Activated CD8-positive, alpha-beta T cell treated with anti-CD3 and anti-CD28 coated beads for 36 hours (primary cell): ENCODE results near the gene F8. TPM values are rescaled to one million over a fixed set of nuclear protein-coding genes. Genes with fewer than 3 reads are reported as not detected.

Source experiments
- ATAC-seq: fragments of 200-7000 bp; cut with Tn5 transposase; one replicate; pipeline ENCODE4 v1.10.0; 2021; ENCODE audit warnings: mild to moderate bottlenecking, moderate library complexity
- CTCF ChIA-PET: fragments of 350-600 bp; sonication (Branson Sonifier 250); formaldehyde crosslinking; loops from one replicate; lab custom pipeline; 2021; ENCODE audit warnings: antibody characterized with exemption; lab: Charles Lee
- POLR2A ChIA-PET: fragments of 350-600 bp; sonication (Branson Sonifier 250); formaldehyde crosslinking; loops from one replicate; lab custom pipeline; 2021; ENCODE audit warnings: antibody characterized with exemption; lab: Charles Lee
- DNase-seq: peaks from one replicate; pipeline ENCODE4 v3.0.0-alpha.2; 2020
- H3K27ac Mint-ChIP-seq: one replicate; pipeline ENCODE4 v1.8.0; 2021; ENCODE audit warnings: mild to moderate bottlenecking, mixed read lengths
- H3K27me3 Mint-ChIP-seq: one replicate; pipeline ENCODE4 v1.8.0; 2021; ENCODE audit warnings: mixed read lengths
- H3K36me3 Mint-ChIP-seq: one replicate; pipeline ENCODE4 v1.8.0; 2021; ENCODE audit warnings: low read depth, mixed read lengths
- H3K4me1 Mint-ChIP-seq: one replicate; pipeline ENCODE4 v1.8.0; 2021; ENCODE audit warnings: low read depth, mixed read lengths
- H3K4me3 Mint-ChIP-seq: one replicate; pipeline ENCODE4 v1.8.0; 2021; ENCODE audit warnings: mild to moderate bottlenecking, moderate library complexity, mixed read lengths
- H3K9me3 Mint-ChIP-seq: one replicate; pipeline ENCODE4 v1.8.0; 2021; ENCODE audit warnings: mixed read lengths
- intact Hi-C: fragments of 100-400 bp; cut with micrococcal nuclease; formaldehyde crosslinking; loops from one replicate; pipeline ENCODE4 v1.10.0; 2022
- total RNA-seq, 2 experiments: library from RNA; stranded (reverse); gene quantifications; one replicate each; pipeline ENCODE4 v1.2.3, GENCODE V29; 2021
- TF ChIP-seq, protein P1 (sequence below): fragments of 200-600 bp; IDR thresholded peaks from one replicate; pipeline ENCODE4 v1.8.0; 2022; ENCODE audit warnings: antibody characterized with exemption, mild to moderate bottlenecking

The F8 gene
- total RNA-seq, 2 experiments from 2014 or later = 4.1 to 4.4 TPM

DNA sequence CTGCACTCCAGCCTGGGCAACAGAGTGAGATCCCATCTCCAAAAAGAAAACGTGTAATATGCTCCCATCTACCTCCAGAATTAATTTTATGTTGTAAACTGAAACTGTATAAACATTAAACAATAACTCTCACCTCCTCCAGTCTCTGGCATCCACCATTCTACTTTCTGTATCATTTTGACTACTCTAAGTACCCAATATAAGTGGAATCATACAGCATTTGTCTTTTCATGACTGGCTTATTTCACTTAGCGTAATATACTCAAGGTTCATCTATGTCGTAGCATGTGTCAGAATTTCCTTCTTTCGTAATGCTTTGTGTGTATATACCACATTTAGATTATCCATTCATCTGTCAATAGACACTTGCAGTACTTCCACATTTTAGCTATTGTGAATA is 20.6 kb downstream of the F8 start:
- CTCF ChIA-PET = no interaction called here
- no peaks in the 10 kb centered on the region for H3K36me3 Mint-ChIP-seq
- no peaks in the 10 kb centered on the region for H3K9me3 Mint-ChIP-seq
- no peak for DNase-seq
- H3K27me3 Mint-ChIP-seq = peaks cover 3% of the 10 kb centered on the region
- no peak overlapping the region for H3K27ac Mint-ChIP-seq
- TF ChIP-seq, protein P1, sequence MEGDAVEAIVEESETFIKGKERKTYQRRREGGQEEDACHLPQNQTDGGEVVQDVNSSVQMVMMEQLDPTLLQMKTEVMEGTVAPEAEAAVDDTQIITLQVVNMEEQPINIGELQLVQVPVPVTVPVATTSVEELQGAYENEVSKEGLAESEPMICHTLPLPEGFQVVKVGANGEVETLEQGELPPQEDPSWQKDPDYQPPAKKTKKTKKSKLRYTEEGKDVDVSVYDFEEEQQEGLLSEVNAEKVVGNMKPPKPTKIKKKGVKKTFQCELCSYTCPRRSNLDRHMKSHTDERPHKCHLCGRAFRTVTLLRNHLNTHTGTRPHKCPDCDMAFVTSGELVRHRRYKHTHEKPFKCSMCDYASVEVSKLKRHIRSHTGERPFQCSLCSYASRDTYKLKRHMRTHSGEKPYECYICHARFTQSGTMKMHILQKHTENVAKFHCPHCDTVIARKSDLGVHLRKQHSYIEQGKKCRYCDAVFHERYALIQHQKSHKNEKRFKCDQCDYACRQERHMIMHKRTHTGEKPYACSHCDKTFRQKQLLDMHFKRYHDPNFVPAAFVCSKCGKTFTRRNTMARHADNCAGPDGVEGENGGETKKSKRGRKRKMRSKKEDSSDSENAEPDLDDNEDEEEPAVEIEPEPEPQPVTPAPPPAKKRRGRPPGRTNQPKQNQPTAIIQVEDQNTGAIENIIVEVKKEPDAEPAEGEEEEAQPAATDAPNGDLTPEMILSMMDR = no peak
- H3K4me3 Mint-ChIP-seq = no peak overlapping the region
- POLR2A ChIA-PET = no interaction called here
- ATAC-seq = no peak
- intact Hi-C loops = no loop called here
- H3K4me1 Mint-ChIP-seq = peaks cover 2% of the 10 kb centered on the region

DNA sequence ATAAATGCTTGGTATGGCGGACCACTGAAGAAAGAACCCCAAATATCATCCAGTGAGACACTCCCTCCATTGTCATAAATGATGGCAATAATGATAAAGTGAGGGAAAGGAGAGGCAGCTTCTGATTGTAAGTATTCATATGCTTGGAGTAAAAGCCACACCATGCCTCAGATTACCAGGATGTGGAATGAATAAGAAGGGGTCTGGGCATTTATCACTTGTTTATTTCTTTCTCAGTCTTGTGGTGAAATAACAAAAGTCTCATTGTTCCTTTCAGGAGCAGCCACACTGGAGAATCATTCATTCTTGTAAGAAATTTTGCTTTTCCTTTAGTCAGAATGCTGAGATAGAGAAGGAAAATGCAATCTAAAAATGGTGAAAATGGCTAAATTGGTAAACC is 21.7 kb downstream of the F8 start:
- POLR2A ChIA-PET = interaction anchor here (1.0 kb wide), 1 partner anchor 75 kb away, joined by 3 read pairs; no protein-coding TSS in a partner anchor
- DNase-seq (no peak), ATAC-seq (no peak)
- TF ChIP-seq, protein P1 = no peak
- H3K9me3 Mint-ChIP-seq = no peaks in the 10 kb centered on the region
- peaks cover 3% of the 10 kb centered on the region for H3K27me3 Mint-ChIP-seq
- no peaks in the 10 kb centered on the region for H3K36me3 Mint-ChIP-seq
- no peak overlapping the region for H3K4me3 Mint-ChIP-seq
- intact Hi-C loops = no loop called here
- CTCF ChIA-PET = no interaction called here
- H3K27ac Mint-ChIP-seq = no peak overlapping the region
- H3K4me1 Mint-ChIP-seq = peaks cover 2% of the 10 kb centered on the region

DNA sequence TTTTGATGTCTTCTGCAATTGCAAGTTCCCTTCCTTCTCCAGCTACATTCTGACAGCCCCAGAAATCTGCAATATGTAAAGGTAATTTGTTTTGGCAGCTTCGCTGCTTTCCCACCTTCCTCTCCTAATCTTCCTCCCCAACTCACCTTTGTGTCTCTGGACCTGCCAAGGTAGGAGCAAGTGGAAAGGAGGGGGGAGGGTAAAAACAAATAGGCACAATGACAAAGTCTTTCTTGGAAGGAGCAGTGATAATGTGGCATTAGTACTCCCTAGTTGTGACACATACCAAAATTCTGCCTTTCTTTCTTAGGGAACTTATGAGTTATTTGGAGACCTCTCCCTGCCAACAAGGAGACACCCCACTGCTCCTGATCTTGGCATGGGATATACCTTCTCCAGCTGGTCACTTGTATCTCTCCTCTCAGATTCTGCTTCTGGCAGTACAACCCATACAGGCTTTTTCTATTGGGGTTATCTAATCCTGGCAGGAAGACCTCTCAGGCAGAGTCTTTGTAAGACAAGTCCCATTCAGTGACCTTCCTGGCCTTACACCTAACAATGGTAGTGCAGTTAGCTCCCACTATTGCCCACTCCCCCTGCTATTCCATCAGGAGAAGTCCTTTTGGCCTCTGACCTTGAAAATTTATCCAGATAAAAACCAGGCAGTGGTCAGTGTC is 24.2 kb downstream of the F8 start:
- Mint-ChIP-seq H3K9me3 (no peaks in the 10 kb centered on the region), H3K4me3 (no peak overlapping the region), H3K27ac (no peak overlapping the region), H3K36me3 (no peaks in the 10 kb centered on the region), H3K4me1 (peaks cover 2% of the 10 kb centered on the region), H3K27me3 (peaks cover 3% of the 10 kb centered on the region)
- intact Hi-C loops = no loop called here
- DNase-seq (no peak), ATAC-seq (no peak)
- TF ChIP-seq, protein P1 = no peak
- POLR2A ChIA-PET = no interaction called here
- CTCF ChIA-PET = no interaction called here

DNA sequence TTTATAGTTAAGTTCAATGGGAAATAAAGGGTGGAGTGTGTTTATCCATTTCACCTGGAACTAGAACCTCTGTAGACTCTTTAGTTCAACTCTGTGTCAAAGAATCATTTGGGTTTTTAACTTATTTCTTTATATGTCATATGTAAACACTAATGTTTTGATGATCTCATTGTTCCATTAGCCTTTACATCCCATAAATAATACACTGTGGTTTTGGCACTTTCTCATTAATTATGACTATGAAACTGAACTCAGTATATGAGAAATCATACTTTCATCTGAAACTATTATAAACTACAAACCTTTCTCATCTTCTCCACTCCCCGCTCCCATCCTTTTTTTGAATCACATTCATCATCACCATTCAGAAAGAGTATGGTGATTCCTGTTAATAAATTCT is 31.0 kb downstream of the F8 start:
- ATAC-seq (no peak), DNase-seq (no peak)
- Mint-ChIP-seq H3K36me3 (no peaks in the 10 kb centered on the region), H3K27me3 (peaks cover 3% of the 10 kb centered on the region), H3K9me3 (no peaks in the 10 kb centered on the region), H3K4me3 (no peak overlapping the region), H3K4me1 (peaks cover 18% of the 10 kb centered on the region), H3K27ac (peak overlapping the region; percentile 5)
- intact Hi-C loops = no loop called here
- ChIA-PET CTCF (interaction anchor here (1.1 to 1.4 kb wide), 2 partner anchors 10 to 11 kb away, joined by 3 to 4 read pairs; no protein-coding TSS in a partner anchor), POLR2A (no interaction called here)
- TF ChIP-seq, protein P1 = no peak

DNA sequence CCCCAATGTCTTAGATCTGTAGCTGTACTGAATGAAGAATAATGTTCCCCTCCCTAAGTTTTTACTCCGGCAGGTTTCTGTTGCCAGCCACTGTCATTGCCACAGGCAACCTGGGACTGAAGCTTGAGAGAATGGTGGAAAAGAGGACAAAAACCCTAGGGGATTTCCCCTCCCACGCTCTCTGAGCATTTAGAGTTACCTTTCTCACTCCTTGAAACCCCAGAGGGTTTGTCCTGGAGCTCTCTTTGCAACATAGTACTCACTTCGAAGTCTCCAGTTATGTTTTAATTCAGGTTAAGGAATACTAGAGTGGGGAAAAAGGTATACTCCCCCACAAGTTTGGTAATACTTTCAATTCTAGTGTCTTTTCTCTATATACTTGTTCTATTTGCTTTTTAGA is 31.5 kb downstream of the F8 start:
- Mint-ChIP-seq H3K9me3 (no peaks in the 10 kb centered on the region), H3K27me3 (peaks cover 3% of the 10 kb centered on the region), H3K4me1 (peaks cover 18% of the 10 kb centered on the region), H3K36me3 (no peaks in the 10 kb centered on the region), H3K27ac (no peak overlapping the region), H3K4me3 (no peak overlapping the region)
- TF ChIP-seq, protein P1 = no peak
- peak; percentile 47 for ATAC-seq
- intact Hi-C loops = no loop called here
- CTCF ChIA-PET = interaction anchor here (0.7 to 1.4 kb wide), 3 partner anchors 9 to 73 kb away, joined by 3 to 4 read pairs (median 4); no protein-coding TSS in a partner anchor
- peak; percentile 46 for DNase-seq
- POLR2A ChIA-PET = interaction anchor here (0.8 kb wide), 1 partner anchor 58 kb away, joined by 3 read pairs; no protein-coding TSS in a partner anchor
